GM12878 (cell line): Measurements from ENCODE around the gene RASA4B. TPM values are rescaled to one million over a fixed set of nuclear protein-coding genes. Genes with fewer than 3 reads are reported as not detected.
A peak's percentile ranks its signal among the peaks of the same experiment; 100 is the strongest.

Experiments used
- ATAC-seq: fragments of 200-7000 bp; cut with Tn5 transposase; 3 replicates; pipeline ENCODE4 v1.9.1; 2020; ENCODE audit warnings: mild to moderate bottlenecking, moderate library complexity
- BruUV-seq: library from RNA; stranded (reverse); fragments of 400-500 nt; replicated peaks from 2 replicates; lab custom pipeline; 2021; lab: Mats Ljungman, UMichigan
- CTCF ChIA-PET: fragments of 300-600 bp; sonication (Branson Sonifier 250); formaldehyde crosslinking; extraction: SDS; loops from one replicate; lab custom pipeline; 2021; ENCODE audit warnings: inconsistent platforms; lab: Yijun Ruan, JAX
- POLR2A ChIA-PET: fragments of 350-600 bp; formaldehyde crosslinking; extraction: SDS; loops from one replicate; lab custom pipeline; 2021; ENCODE audit warnings: inconsistent platforms; lab: Charles Lee
- RAD21 ChIA-PET: fragments of 300-600 bp; sonication (Branson Sonifier 250); formaldehyde crosslinking; loops from one replicate; lab custom pipeline; 2023; ENCODE audit warnings: antibody characterized with exemption; ENCODE audit not compliant: unreplicated experiment; lab: Charles Lee
- SMC1A ChIA-PET: fragments of 300-600 bp; sonication (Branson Sonifier 250); formaldehyde crosslinking; loops from one replicate; lab custom pipeline; 2023; ENCODE audit not compliant: unreplicated experiment, uncharacterized antibody; lab: Charles Lee
- DNase-seq: peaks from one replicate; pipeline ENCODE4 v3.0.0-alpha.2; 2011; ENCODE audit warnings: low read depth, low spot score
- FAIRE-seq: peaks from 3 replicates; lab custom pipeline; 2011; peaks lifted over from hg19 to GRCh38; lab: Jason Lieb, UNC
- H2AFZ ChIP-seq: 2 replicates; pipeline ENCODE4 v1.6.0; 2011; ENCODE audit warnings: low read depth, low read length, control low read depth; ENCODE audit not compliant: control insufficient read depth
- H3K27ac ChIP-seq: 2 replicates; pipeline ENCODE4 v1.5.1; 2011; ENCODE audit warnings: control low read depth; ENCODE audit not compliant: control insufficient read depth, insufficient read depth
- H3K27me3 ChIP-seq, 2 experiments: replicated peaks in 1 of 2; 2 replicates each; pipeline versions ENCODE4 v1.6.0 to v1.6.1; 2011; ENCODE audit warnings: low read length in 1 of 2; ENCODE audit not compliant: control insufficient read depth in 2 of 2, insufficient read depth in 2 of 2
- H3K36me3 ChIP-seq, 2 experiments: 2 replicates each; pipeline ENCODE4 v1.5.1; 2011; ENCODE audit warnings: low read length in 1 of 2; ENCODE audit not compliant: control insufficient read depth in 2 of 2, insufficient read depth in 2 of 2
- H3K4me1 ChIP-seq: 2 replicates; pipeline ENCODE4 v1.6.1; 2011; ENCODE audit warnings: mild to moderate bottlenecking, low read length, moderate library complexity, mixed read lengths; ENCODE audit not compliant: control insufficient read depth, insufficient read depth
- H3K4me2 ChIP-seq: 2 replicates; pipeline ENCODE4 v1.6.0; 2011; ENCODE audit warnings: control low read depth; ENCODE audit not compliant: control insufficient read depth, insufficient read depth
- H3K4me3 ChIP-seq: fragments of 200-600 bp; sonication (generic); 2 replicates; pipeline ENCODE4 v1.5.1; 2016
- H3K79me2 ChIP-seq: 2 replicates; pipeline ENCODE4 v1.6.0; 2011; ENCODE audit warnings: low read length; ENCODE audit not compliant: control insufficient read depth, insufficient read depth
- H3K9ac ChIP-seq: 2 replicates; pipeline ENCODE4 v1.8.0; 2011; ENCODE audit warnings: low read length, control low read depth, mixed read lengths; ENCODE audit not compliant: control insufficient read depth, insufficient read depth
- H3K9me3 ChIP-seq: replicated peaks from 3 replicates; pipeline ENCODE4 v1.5.1; 2011; ENCODE audit warnings: mild to moderate bottlenecking, low read length; ENCODE audit not compliant: control insufficient read depth, insufficient read depth
- H4K20me1 ChIP-seq: 2 replicates; pipeline ENCODE4 v1.6.0; 2011; ENCODE audit not compliant: control insufficient read depth, insufficient read depth
- ASH2L ChIP-seq: fragments of 300-600, 200-600 bp; sonication (generic); IDR thresholded peaks from 2 replicates; pipeline ENCODE4 v1.6.1; 2017; ENCODE audit warnings: low read depth, mild to moderate bottlenecking, borderline replicate concordance
- BHLHE40 ChIP-seq, 2 experiments: fragments of 450-650 bp in 1 of 2; IDR thresholded peaks; 2 replicates each; pipeline ENCODE4 v1.6.1; 2011 to 2017; ENCODE audit warnings: low read depth in 2 of 2, borderline replicate concordance in 1 of 2, improper control_type of control experiment in 1 of 2, low read length in 1 of 2, mild to moderate bottlenecking in 1 of 2
- CEBPZ ChIP-seq: fragments of 150-350 bp; IDR thresholded peaks from 2 replicates; pipeline ENCODE4 v1.6.1; 2016; ENCODE audit warnings: low read depth, low read length
- CHD4 ChIP-seq: fragments of 200-600 bp; sonication (generic); IDR thresholded peaks from 2 replicates; pipeline ENCODE4 v1.6.1; 2016; ENCODE audit warnings: mild to moderate bottlenecking
- EZH2 ChIP-seq: IDR thresholded peaks from 2 replicates; pipeline ENCODE4 v1.6.1; 2012; ENCODE audit warnings: low read depth, mild to moderate bottlenecking, control low read depth, inconsistent platforms, low read length, borderline replicate concordance; ENCODE audit not compliant: control insufficient read depth
- NR2C2 ChIP-seq: IDR thresholded peaks from 2 replicates; pipeline ENCODE4 v1.6.1; 2011; ENCODE audit warnings: borderline replicate concordance, low read depth; ENCODE audit not compliant: control insufficient read depth, insufficient read length
- PKNOX1 ChIP-seq: fragments of 450-650 bp; IDR thresholded peaks from 2 replicates; pipeline ENCODE4 v1.6.1; 2016; ENCODE audit warnings: mild to moderate bottlenecking
- PRDM15 ChIP-seq: fragments of 450-650 bp; formaldehyde crosslinking; IDR thresholded peaks from 2 replicates; pipeline ENCODE4 v1.4.0; 2020; ENCODE audit warnings: mild to moderate bottlenecking, moderate library complexity
- SRF ChIP-seq, 2 experiments: IDR thresholded peaks; 2 replicates each; pipeline ENCODE4 v1.6.1; 2011; ENCODE audit warnings: low read depth in 2 of 2, low read length in 2 of 2, mild to moderate bottlenecking in 1 of 2, moderate library complexity in 1 of 2
- SUZ12 ChIP-seq: fragments of 200-600 bp; sonication (generic); IDR thresholded peaks from one replicate; pipeline ENCODE4 v1.6.1; 2018; ENCODE audit warnings: antibody characterized with exemption, mild to moderate bottlenecking; ENCODE audit not compliant: unreplicated experiment
- ZNF384 ChIP-seq: IDR thresholded peaks from 2 replicates; pipeline ENCODE4 v1.6.1; 2012; ENCODE audit warnings: low read depth, mild to moderate bottlenecking, low read length, improper control_type of control experiment, borderline replicate concordance
- WGBS: methylation state at CpG from one replicate; pipeline ENCODE4 v1.1.6; 2016; ENCODE audit warnings: low lambda C conversion rate; ENCODE audit not compliant: insufficient replicate concordance, insufficient coverage; ENCODE audit errors: missing lambda C conversion rate; 5-methylcytosine and 5-hydroxymethylcytosine counted together
- in situ Hi-C: fragments of 300-500 bp; cut with MboI; formaldehyde crosslinking; loops from 9 replicates; pipeline ENCODE4 v1.14.3; 2018; ENCODE audit warnings: mixed read lengths
- intact Hi-C: fragments of 100-400 bp; cut with micrococcal nuclease; formaldehyde crosslinking; loops from one replicate; pipeline ENCODE4 v1.14.2; 2022; ENCODE audit not compliant: unreplicated experiment
- polyA plus RNA-seq, 11 experiments: library from polyadenylated mRNA; depleted of rRNA in 4 of 11; unstranded in 6 of 11; stranded (reverse) in 5 of 11; fragments of >200 nt; fragmentation: Nextera tagmentation in 4 of 11; fragmentation: Illumina TruSeq in 1 of 11; extraction: Ambion mirVana in 4 of 11; extraction: Trizol in 1 of 11; gene quantifications; 1 replicate in 1 of 11; 2 replicates in 10 of 11; pipeline versions ENCODE4 v1.2.1 to v1.2.3, GENCODE V29; 2011 to 2016; ENCODE audit warnings: inconsistent platforms in 2 of 11, missing spikeins in 2 of 11, low read depth in 1 of 11
- total RNA-seq, 4 experiments: library from RNA; depleted of rRNA in 3 of 4; stranded (reverse); fragments of >200 nt in 3 of 4; fragmentation: Illumina TruSeq in 1 of 4; extraction: Trizol in 1 of 4; gene quantifications; 2 replicates each; pipeline versions ENCODE4 v1.2.1 to v1.2.3, GENCODE V29; 2013 to 2021

The RASA4B gene
- total and polyA plus RNA-seq, 10 of the 15 experiments (the other 5 are each of a cell fraction or from before 2014, with no cell fraction given) = 0.10 to 16.4 (median 6.4) TPM

- Histone ChIP-seq H3K4me3 (peak within 1 kb of the TSS; percentile 93), H4K20me1 (no peaks in the 10 kb centered on the region), H3K9ac (peak within 1 kb of the TSS; percentile 98), H3K79me2 (peaks cover 33% of the 10 kb centered on the region), H3K4me1 (peaks cover 15% of the 10 kb centered on the region), H3K9me3 (no peaks in the 10 kb centered on the region), H3K4me2 (peak within 1 kb of the TSS; percentile 92), H3K36me3 (peaks cover 0 to 10% of the 10 kb centered on the region in 2 experiments; a peak in 3 of 4 replicates), H3K27ac (peak within 1 kb of the TSS; percentile 89), H2AFZ (peak within 1 kb of the TSS; percentile 99), H3K27me3 (no peaks in the 10 kb centered on the region)
- ChIA-PET RAD21 (interaction anchor here (0.6 to 1.7 kb wide), 11 partner anchors 19 to 186 kb away, joined by 3 to 11 read pairs (median 3); no protein-coding TSS in a partner anchor), CTCF (interaction anchor here (1.0 to 7.0 kb wide), 8 partner anchors 14 to 185 kb away, joined by 3 to 94 read pairs (median 10); partner anchors contain the start of gene POLR2J), POLR2A (interaction anchor here (0.6 to 2.4 kb wide), 8 partner anchors 19 to 60 kb away, joined by 3 to 9 read pairs (median 4); no protein-coding TSS in a partner anchor), SMC1A (interaction anchor here (0.8 to 3.7 kb wide), 10 partner anchors 19 to 69 kb away, joined by 3 to 32 read pairs (median 4); partner anchors contain the start of gene PRKRIP1)
- intact Hi-C loops (loop anchor here (5.0 kb wide), 1 partner anchor 177 kb away; the partner anchor contains the start of gene SH2B2), in situ Hi-C loops (no loop called here)
- no peak for DNase-seq
- peak; percentile 96 for FAIRE-seq
- no TSS peak for BruUV-seq
- ATAC-seq = peak; percentile 94
- under 1% methylated on average over 81 of the region's 81 CpGs for WGBS
- no peak for TF ChIP-seq SRF (IDR thresholded peaks at IDR 0.05; ENCODE audit: low read depth in 2 of 2, low read length in 2 of 2)
- no peak for TF ChIP-seq ZNF384
- TF ChIP-seq EZH2 = no peak
- no peak for TF ChIP-seq SUZ12
- no peak for TF ChIP-seq PKNOX1
- TF ChIP-seq ASH2L = no peak
- no peak for TF ChIP-seq PRDM15 (CRISPR knock-in tag)
- no peak for TF ChIP-seq NR2C2
- no peak for TF ChIP-seq CEBPZ
- no peak for TF ChIP-seq CHD4
- peak; percentile 77 to 92 for TF ChIP-seq BHLHE40 (IDR thresholded peaks at IDR 0.05; ENCODE audit: borderline replicate concordance in 1 of 2, low read depth in 2 of 2, low read length in 1 of 2)
Observed at GRCh38 chr7:102464577-102465280, 52.8 kb downstream of the RASA4B start, which contains the start of the genes ALKBH4 and LRWD1. ALKBH4 (minus strand) TSS chr7:102464863; CDS start chr7:102464836, 27 bp downstream. LRWD1 (plus strand) TSS chr7:102464984; CDS start chr7:102465081, 97 bp downstream.
